WERI-Rb-1 (cell line): Measurements from ENCODE around the gene ZNF367.

Experiments used
- DNase-seq: peaks from one replicate; pipeline ENCODE4 v3.0.0-alpha.2; 2020
- H3K27ac ChIP-seq: fragments of 250-450 bp; sonication (Bioruptor Pico); 2 replicates; pipeline ENCODE4 v1.5.1; 2020; ENCODE audit warnings: mild to moderate bottlenecking, moderate library complexity
- H3K27me3 ChIP-seq: fragments of 250-450 bp; sonication (Bioruptor Pico); 2 replicates; pipeline ENCODE4 v1.5.1; 2021; ENCODE audit warnings: mild to moderate bottlenecking, low read depth, moderate library complexity; ENCODE audit not compliant: insufficient read depth, severe bottlenecking
- H3K36me3 ChIP-seq: fragments of 250-450 bp; sonication (Bioruptor Pico); 2 replicates; pipeline ENCODE4 v1.5.1; 2020; ENCODE audit warnings: mild to moderate bottlenecking, moderate library complexity
- H3K4me3 ChIP-seq: 2 replicates; pipeline ENCODE4 v1.5.1; 2011; ENCODE audit warnings: low read depth, mild to moderate bottlenecking, control low read depth, low read length
- H3K9me3 ChIP-seq: fragments of 250-450 bp; sonication (Bioruptor Pico); 2 replicates; pipeline ENCODE4 v1.5.1; 2021; ENCODE audit warnings: mild to moderate bottlenecking, moderate library complexity; ENCODE audit not compliant: severe bottlenecking
- TF ChIP-seq, protein P1 (sequence below): IDR thresholded peaks from 2 replicates; pipeline ENCODE4 v1.5.1; 2011; ENCODE audit warnings: low read depth, mild to moderate bottlenecking, control low read depth, inconsistent platforms, low read length

ZNF367 gene

DNA sequence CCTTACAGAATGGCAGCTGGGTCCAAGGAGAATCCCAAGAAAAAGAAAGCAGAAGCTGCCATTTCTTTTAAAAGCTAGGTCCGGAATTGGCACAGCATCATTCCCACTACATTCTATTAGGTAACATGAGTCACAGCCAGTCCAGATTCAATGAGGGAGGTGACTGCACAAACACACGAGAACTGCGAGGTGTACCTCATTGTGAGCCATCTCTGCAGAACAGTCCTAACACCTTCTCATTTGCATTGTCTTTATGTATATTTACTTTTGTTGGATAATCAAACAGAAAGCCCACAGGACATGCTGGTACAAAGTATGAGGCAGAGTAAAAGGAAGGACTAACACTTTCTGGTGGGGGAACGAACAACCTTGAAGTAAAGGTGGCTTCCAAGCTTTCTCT is 17.2 kb upstream of the ZNF367 start:
- Histone ChIP-seq H3K9me3 (peaks cover 5% of the 10 kb centered on the region), H3K27me3 (no peaks in the 10 kb centered on the region), H3K4me3 (no peak overlapping the region), H3K27ac (no peak overlapping the region), H3K36me3 (no peaks in the 10 kb centered on the region)
- DNase-seq: no peak
- TF ChIP-seq, protein P1, sequence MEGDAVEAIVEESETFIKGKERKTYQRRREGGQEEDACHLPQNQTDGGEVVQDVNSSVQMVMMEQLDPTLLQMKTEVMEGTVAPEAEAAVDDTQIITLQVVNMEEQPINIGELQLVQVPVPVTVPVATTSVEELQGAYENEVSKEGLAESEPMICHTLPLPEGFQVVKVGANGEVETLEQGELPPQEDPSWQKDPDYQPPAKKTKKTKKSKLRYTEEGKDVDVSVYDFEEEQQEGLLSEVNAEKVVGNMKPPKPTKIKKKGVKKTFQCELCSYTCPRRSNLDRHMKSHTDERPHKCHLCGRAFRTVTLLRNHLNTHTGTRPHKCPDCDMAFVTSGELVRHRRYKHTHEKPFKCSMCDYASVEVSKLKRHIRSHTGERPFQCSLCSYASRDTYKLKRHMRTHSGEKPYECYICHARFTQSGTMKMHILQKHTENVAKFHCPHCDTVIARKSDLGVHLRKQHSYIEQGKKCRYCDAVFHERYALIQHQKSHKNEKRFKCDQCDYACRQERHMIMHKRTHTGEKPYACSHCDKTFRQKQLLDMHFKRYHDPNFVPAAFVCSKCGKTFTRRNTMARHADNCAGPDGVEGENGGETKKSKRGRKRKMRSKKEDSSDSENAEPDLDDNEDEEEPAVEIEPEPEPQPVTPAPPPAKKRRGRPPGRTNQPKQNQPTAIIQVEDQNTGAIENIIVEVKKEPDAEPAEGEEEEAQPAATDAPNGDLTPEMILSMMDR: no peak

DNA sequence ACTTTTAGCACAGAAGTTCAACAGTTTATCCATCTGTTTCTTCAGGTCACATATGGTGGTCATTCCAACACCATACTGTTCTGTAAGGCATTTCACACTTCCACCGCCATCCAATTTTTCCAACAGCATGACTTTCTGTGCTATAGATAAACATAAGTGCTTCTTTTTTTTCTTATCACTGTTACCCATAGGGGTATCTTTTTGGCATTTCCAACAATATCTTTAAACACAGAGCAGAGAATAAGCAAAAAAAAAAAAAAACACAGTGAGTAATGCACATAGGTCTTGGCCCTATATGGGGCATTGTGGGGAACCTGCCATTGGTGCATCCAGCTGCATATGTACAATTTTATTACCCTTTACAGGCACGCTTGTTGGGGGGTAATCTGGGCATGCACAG is 12.2 kb upstream of the ZNF367 start:
- Histone ChIP-seq H3K27me3 (no peaks in the 10 kb centered on the region), H3K4me3 (no peak overlapping the region), H3K9me3 (peaks cover 5% of the 10 kb centered on the region), H3K36me3 (no peaks in the 10 kb centered on the region), H3K27ac (no peak overlapping the region)
- TF ChIP-seq, protein P1: no peak
- no peak for DNase-seq

DNA sequence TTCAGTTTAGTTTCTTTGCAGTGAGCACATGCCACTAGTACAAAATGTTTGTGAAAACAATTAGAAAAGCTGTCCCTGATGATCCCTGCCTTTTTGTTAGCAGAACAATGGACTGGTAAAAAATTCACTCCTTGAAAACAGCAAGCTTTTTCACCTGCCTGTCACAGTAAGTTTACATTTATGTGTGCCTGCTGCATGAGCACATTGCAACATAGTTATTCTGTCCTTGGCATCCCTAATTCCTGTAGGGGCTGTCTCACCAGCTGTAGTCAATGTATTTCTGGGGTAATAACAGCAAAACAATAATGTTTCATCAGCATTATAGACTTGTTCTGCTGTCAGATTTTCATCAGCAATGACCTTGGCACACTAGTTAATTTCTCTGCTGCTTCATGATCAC is 11.6 kb upstream of the ZNF367 start:
- Histone ChIP-seq H3K27ac (no peak overlapping the region), H3K4me3 (no peak overlapping the region), H3K9me3 (peaks cover 5% of the 10 kb centered on the region), H3K36me3 (no peaks in the 10 kb centered on the region), H3K27me3 (no peaks in the 10 kb centered on the region)
- TF ChIP-seq, protein P1: no peak
- no peak for DNase-seq

DNA sequence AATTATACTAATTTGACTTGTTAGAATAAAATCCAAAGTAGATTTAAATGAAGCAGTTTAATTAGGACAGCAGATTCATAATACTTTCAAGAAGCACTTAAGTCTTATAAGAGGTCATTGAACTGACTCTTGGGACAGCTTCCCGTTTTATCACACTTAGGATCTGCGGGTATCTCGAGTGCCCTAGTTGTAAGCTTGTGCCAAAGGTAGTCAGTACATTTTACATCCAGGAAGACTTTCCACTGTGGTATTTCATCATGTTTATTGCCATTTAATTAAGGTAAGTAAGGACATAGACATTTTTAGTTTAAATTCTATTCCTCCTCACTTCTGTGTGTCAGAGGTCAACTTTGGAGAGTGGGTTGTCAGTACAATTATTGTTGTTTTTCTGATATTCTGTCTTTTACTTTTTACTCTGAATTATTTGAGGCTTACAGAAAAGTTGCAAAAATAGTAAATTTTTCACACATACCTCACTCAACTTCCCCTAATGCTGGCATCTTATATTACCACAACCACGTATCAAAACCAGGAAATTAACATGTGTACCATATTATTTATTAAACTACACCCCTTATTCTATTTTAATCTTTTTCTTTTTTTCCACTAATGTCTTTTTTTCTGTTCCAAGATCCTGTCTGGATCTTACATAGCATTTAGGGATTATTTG is 7.5 kb upstream of the ZNF367 start:
- TF ChIP-seq, protein P1: no peak
- H3K27me3 ChIP-seq: no peaks in the 10 kb centered on the region
- no peaks in the 10 kb centered on the region for H3K9me3 ChIP-seq
- no peak overlapping the region for H3K27ac ChIP-seq
- H3K4me3 ChIP-seq: no peak overlapping the region
- DNase-seq: no peak
- H3K36me3 ChIP-seq: no peaks in the 10 kb centered on the region

DNA sequence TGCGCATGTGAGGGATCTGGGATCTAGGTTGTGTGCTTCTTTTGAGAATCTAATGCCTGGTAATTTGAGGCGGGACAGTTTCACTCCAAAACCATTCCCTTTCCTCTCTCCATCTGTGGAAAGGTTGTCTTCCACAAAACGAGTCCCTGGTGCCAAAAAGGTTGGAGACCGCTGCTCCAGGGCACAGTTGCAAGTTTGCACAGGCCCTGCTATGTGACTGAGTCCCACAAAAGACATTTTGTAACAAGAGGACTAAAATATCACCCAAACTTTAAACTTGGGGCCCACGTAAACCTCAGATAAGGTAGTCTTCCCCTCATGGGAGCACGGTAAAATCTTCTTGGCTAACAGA is 5.8 kb upstream of the ZNF367 start:
- DNase-seq: no peak

More for the DNA sequence above, 5.8 kb upstream of the ZNF367 start:
- Histone ChIP-seq H3K27me3 (no peaks in the 10 kb centered on the region), H3K4me3 (no peak overlapping the region), H3K27ac (no peak overlapping the region), H3K9me3 (no peaks in the 10 kb centered on the region), H3K36me3 (no peaks in the 10 kb centered on the region)
- TF ChIP-seq, protein P1: no peak
